Liver (tissue), 3 donors: Measurements from ENCODE around the gene FTCD.

Source experiments
- CTCF ChIP-seq: fragments of 150-350 bp; IDR thresholded peaks from 2 replicates; pipeline ENCODE4 v1.5.1; 2017; ENCODE audit warnings: improper control_type of control experiment, low read depth, low read length; ENCODE audit not compliant: missing input control
- EGR1 ChIP-seq, 2 donors: IDR thresholded peaks; 2 replicates each; pipeline ENCODE4 v1.6.1; 2016 to 2018; ENCODE audit warnings: antibody characterized with exemption in 2 of 2, low read depth in 2 of 2
- RAD21 ChIP-seq, 2 donors: IDR thresholded peaks; 2 replicates each; pipeline ENCODE4 v1.6.1; 2016; ENCODE audit warnings: antibody characterized with exemption in 2 of 2, mild to moderate bottlenecking in 2 of 2
- TAF1 ChIP-seq: conservative IDR thresholded peaks from 2 replicates; pipeline ENCODE4 v1.6.1; 2016; ENCODE audit warnings: antibody characterized with exemption, mild to moderate bottlenecking
- donor health status: healthy.
- donor health status: healthy.

- TF ChIP-seq TAF1 (no peak), CTCF (no peak), RAD21 (IDR thresholded peaks at IDR 0.05) (no peak), EGR1 (IDR thresholded peaks at IDR 0.05; ENCODE audit: low read depth in 2 of 2) (no peak)
Observed at GRCh38 chr21:46128106-46128932, 27.1 kb downstream of the FTCD start.
